GM12892 (cell line): ENCODE data around the gene DIP2B.

Source experiments
- POLR2A ChIP-seq: IDR thresholded peaks from 2 replicates; pipeline ENCODE4 v1.6.1; 2011; ENCODE audit warnings: low read depth, low read length, control low read depth
- POLR2AphosphoS5 ChIP-seq: IDR thresholded peaks from 2 replicates; pipeline ENCODE4 v1.6.1; 2011; ENCODE audit warnings: low read depth, low read length, control low read depth
- TAF1 ChIP-seq: IDR thresholded peaks from 2 replicates; pipeline ENCODE4 v1.6.1; 2011; ENCODE audit warnings: low read depth, mild to moderate bottlenecking, control low read depth, low read length, borderline replicate concordance

- no peak for TF ChIP-seq POLR2A
- TF ChIP-seq POLR2AphosphoS5, result no peak
- no peak for TF ChIP-seq TAF1
Observed at GRCh38 chr12:50533203-50533584, 28.4 kb downstream of the DIP2B start.
